K562 (cell line): ENCODE data around the gene NR3C2.

Source experiments
- CTCF ChIP-seq, 3 experiments: IDR thresholded peaks in 2 of 3; conservative IDR thresholded peaks in 1 of 3; 2 replicates each; pipeline ENCODE4 v1.5.1; 2011 to 2012; ENCODE audit warnings: low read length in 3 of 3, mild to moderate bottlenecking in 3 of 3, control low read depth in 2 of 3, improper control_type of control experiment in 1 of 3, inconsistent platforms in 1 of 3, low read depth in 1 of 3, mixed read lengths in 1 of 3, moderate library complexity in 1 of 3; ENCODE audit not compliant: insufficient read depth in 2 of 3
- DPF2 ChIP-seq: fragments of 450-650 bp; IDR thresholded peaks from 2 replicates; pipeline ENCODE4 v1.6.1; 2016
- ELF1 ChIP-seq: fragments of 200-800 bp; sonication (Bioruptor generic); IDR thresholded peaks from 2 replicates; pipeline ENCODE4 v1.6.1; 2016; ENCODE audit warnings: missing genetic modification characterization, missing compliant biosample characterization
- HNRNPH1 ChIP-seq: fragments of 200-400 bp; formaldehyde crosslinking; optimal IDR thresholded peaks from 2 replicates; pipeline ENCODE3; 2017; ENCODE audit warnings: low read depth, mild to moderate bottlenecking, low read length, moderate library complexity
- JUN ChIP-seq, 2 experiments: sonication (generic) in 1 of 2; formaldehyde crosslinking in 1 of 2; IDR thresholded peaks; 2 replicates each; pipeline versions ENCODE4 v1.6.1 to v1.8.0; 2012 to 2022; ENCODE audit warnings: borderline replicate concordance in 2 of 2, mild to moderate bottlenecking in 2 of 2, improper control_type of control experiment in 1 of 2, low read depth in 1 of 2, low read length in 1 of 2, missing genetic modification reagents in 1 of 2
- L3MBTL2 ChIP-seq: fragments of 450-650 bp; IDR thresholded peaks from 2 replicates; pipeline ENCODE4 v1.6.1; 2016; ENCODE audit warnings: mild to moderate bottlenecking, moderate library complexity
- NFIC ChIP-seq: fragments of 450-650 bp; IDR thresholded peaks from 2 replicates; pipeline ENCODE4 v1.6.1; 2017; ENCODE audit warnings: mild to moderate bottlenecking, inconsistent platforms

- TF ChIP-seq NFIC (no peak), DPF2 (no peak), CTCF (IDR thresholded peaks at IDR 0.05 in 2 of 3, conservative IDR thresholded peaks at IDR 0.05 in 1 of 3; ENCODE audit: insufficient read depth in 2 of 3, low read depth in 1 of 3, low read length in 3 of 3) (no peak), JUN (IDR thresholded peaks at IDR 0.05; ENCODE audit: borderline replicate concordance, low read depth, low read length) (no peak), JUN (CRISPR knock-in tag; IDR thresholded peaks at IDR 0.05; ENCODE audit: borderline replicate concordance) (no peak), ELF1 (no peak), L3MBTL2 (no peak), HNRNPH1 (no peak)
Observed at GRCh38 chr4:148182230-148182911, 259.8 kb downstream of the NR3C2 start.
